OCI-LY1 (cell line): Measurements from ENCODE around the gene SMAD7.

Experiments used
- H2AFZ ChIP-seq: fragments of 200-600 bp; sonication (generic), shearing (Covaris generic); 2 replicates; pipeline ENCODE4 v1.6.0; 2014; ENCODE audit warnings: antibody characterized with exemption, mild to moderate bottlenecking, low read length
- H3F3A ChIP-seq: fragments of 200-600 bp; sonication (generic), shearing (Covaris generic); 2 replicates; pipeline ENCODE4 v1.6.0; 2014; ENCODE audit warnings: mild to moderate bottlenecking, antibody characterized with exemption, low read length, moderate library complexity; ENCODE audit not compliant: insufficient read depth
- H3K27ac ChIP-seq: fragments of 200-600 bp; sonication (generic); 2 replicates; pipeline ENCODE4 v1.5.1; 2014; ENCODE audit warnings: low read length, mixed run types, mild to moderate bottlenecking, low read depth; ENCODE audit not compliant: poor library complexity, severe bottlenecking
- H3K27me3 ChIP-seq: fragments of 200-600 bp; sonication (generic); 2 replicates; pipeline ENCODE4 v1.6.0; 2014; ENCODE audit warnings: antibody characterized with exemption, mild to moderate bottlenecking, low read length, moderate library complexity; ENCODE audit not compliant: insufficient read depth
- H3K36me3 ChIP-seq: fragments of 200-600 bp; sonication (generic); 2 replicates; pipeline ENCODE4 v1.6.1; 2014; ENCODE audit warnings: mild to moderate bottlenecking, antibody characterized with exemption, low read length, moderate library complexity, mixed read lengths; ENCODE audit not compliant: insufficient read depth
- H3K4me1 ChIP-seq: fragments of 200-600 bp; sonication (generic); 2 replicates; pipeline ENCODE4 v1.5.1; 2014; ENCODE audit warnings: mild to moderate bottlenecking, low read length, moderate library complexity; ENCODE audit not compliant: insufficient read depth, severe bottlenecking
- H3K4me2 ChIP-seq: fragments of 200-600 bp; sonication (generic), shearing (Covaris generic); 2 replicates; pipeline ENCODE4 v1.6.1; 2014; ENCODE audit warnings: low read length
- H3K4me3 ChIP-seq: fragments of 200-600 bp; sonication (generic); 2 replicates; pipeline ENCODE4 v1.5.1; 2014; ENCODE audit warnings: low read length, low read depth, mild to moderate bottlenecking, mixed read lengths; ENCODE audit not compliant: poor library complexity, severe bottlenecking
- H3K79me2 ChIP-seq: fragments of 200-600 bp; shearing (Covaris generic); 2 replicates; pipeline ENCODE4 v1.6.1; 2016; ENCODE audit warnings: mixed run types, low read length, mixed read lengths; ENCODE audit not compliant: insufficient read depth
- H3K9ac ChIP-seq: fragments of 200-600 bp; sonication (generic), shearing (Covaris generic); 2 replicates; pipeline ENCODE4 v1.6.1; 2014; ENCODE audit warnings: mild to moderate bottlenecking, low read length, mixed read lengths
- H3K9me2 ChIP-seq: fragments of 200-600 bp; sonication (generic), shearing (Covaris generic); 2 replicates; pipeline ENCODE4 v1.6.1; 2014; ENCODE audit warnings: low read depth, mild to moderate bottlenecking, low read length, mixed read lengths
- H3K9me3 ChIP-seq: fragments of 200-600 bp; shearing (Covaris generic); 2 replicates; pipeline ENCODE4 v1.6.1; 2014; ENCODE audit warnings: low read length, mixed read lengths
- H4K20me1 ChIP-seq: fragments of 200-600 bp; sonication (generic), shearing (Covaris generic); 2 replicates; pipeline ENCODE4 v1.6.0; 2016; ENCODE audit warnings: mild to moderate bottlenecking, low read length; ENCODE audit not compliant: insufficient read depth
- EZH2 ChIP-seq: fragments of 200-600 bp; sonication (generic), shearing (Covaris generic); IDR thresholded peaks from 2 replicates; pipeline ENCODE4 v1.8.0; 2017; ENCODE audit warnings: borderline replicate concordance, mixed run types, mild to moderate bottlenecking, antibody characterized with exemption, low read length, moderate library complexity, mixed read lengths
- TF ChIP-seq, protein P1 (sequence below): fragments of 200-600 bp; sonication (generic), shearing (Covaris generic); IDR thresholded peaks from 2 replicates; pipeline ENCODE4 v1.5.1; 2017; ENCODE audit warnings: mild to moderate bottlenecking, antibody characterized with exemption, low read length, moderate library complexity, mixed read lengths

Gene SMAD7, protein sequence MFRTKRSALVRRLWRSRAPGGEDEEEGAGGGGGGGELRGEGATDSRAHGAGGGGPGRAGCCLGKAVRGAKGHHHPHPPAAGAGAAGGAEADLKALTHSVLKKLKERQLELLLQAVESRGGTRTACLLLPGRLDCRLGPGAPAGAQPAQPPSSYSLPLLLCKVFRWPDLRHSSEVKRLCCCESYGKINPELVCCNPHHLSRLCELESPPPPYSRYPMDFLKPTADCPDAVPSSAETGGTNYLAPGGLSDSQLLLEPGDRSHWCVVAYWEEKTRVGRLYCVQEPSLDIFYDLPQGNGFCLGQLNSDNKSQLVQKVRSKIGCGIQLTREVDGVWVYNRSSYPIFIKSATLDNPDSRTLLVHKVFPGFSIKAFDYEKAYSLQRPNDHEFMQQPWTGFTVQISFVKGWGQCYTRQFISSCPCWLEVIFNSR

DNA sequence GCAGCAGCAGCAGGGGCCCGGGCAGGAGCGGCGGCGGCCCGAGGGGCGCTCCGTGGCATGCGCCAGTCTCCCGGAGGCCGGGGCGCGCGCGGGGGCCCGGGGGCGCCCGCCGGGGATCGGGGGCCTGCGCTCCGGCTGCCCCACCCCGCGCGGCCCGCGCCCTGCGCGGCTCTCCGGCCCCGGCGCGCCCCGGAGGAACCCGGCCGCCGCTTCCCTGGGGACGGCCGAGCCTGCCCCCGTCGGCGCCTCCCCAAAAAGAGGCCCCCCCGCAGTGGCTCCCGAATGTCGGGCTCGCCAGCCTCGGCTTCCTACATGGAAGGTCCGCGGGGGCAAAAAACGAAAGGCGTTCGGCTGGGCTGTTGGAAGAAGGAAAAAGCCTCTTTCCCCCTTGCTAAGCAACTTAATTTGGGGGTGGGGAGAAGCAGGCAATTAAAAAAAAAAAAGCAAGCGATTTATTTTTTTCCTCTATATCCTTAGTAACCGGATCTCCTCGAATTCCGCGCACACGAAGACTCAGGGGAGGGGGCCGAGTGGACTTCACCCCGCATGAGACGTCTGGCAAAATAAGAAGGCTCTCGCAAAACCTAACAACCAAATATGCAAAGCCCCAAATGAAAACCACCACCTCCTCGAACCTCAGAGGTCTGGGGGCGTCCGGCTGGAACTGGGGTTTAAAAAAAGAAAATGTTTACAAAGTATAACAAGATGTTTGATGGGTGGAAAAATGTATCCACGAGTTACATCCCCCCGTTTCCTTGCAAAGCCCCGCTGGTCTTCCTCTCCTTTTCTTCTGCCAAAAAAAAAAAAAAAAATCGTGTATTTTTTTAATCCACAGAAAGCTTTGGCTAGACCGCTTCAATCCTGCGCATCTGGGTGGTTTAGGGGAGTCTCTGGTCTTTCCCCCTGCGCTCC is at the start of gene SMAD7:
Gene SMAD7, minus strand, starts transcription at position 430 of the 912 bp plus-strand sequence. CDS start 541 bp downstream, outside the sequence.
- Histone ChIP-seq H3K9me2 (no peaks in the 10 kb centered on the region), H3K4me3 (peak within 1 kb of the TSS; percentile 67), H3F3A (no peaks in the 10 kb centered on the region; the same call in 1 of the 2 replicates), H4K20me1 (no peaks in the 10 kb centered on the region), H3K4me2 (peak within 1 kb of the TSS; percentile 79), H3K27ac (no peak within 1 kb of the TSS), H3K4me1 (peaks cover 49% of the 10 kb centered on the region), H3K9ac (peak within 1 kb of the TSS; percentile 49; the same call in 1 of the 2 replicates), H3K27me3 (no peaks in the 10 kb centered on the region; the same call in 1 of the 2 replicates), H2AFZ (no peak within 1 kb of the TSS), H3K9me3 (no peaks in the 10 kb centered on the region), H3K79me2 (no peaks in the 10 kb centered on the region), H3K36me3 (no peaks in the 10 kb centered on the region)
- no peak for TF ChIP-seq EZH2
- TF ChIP-seq, protein P1, sequence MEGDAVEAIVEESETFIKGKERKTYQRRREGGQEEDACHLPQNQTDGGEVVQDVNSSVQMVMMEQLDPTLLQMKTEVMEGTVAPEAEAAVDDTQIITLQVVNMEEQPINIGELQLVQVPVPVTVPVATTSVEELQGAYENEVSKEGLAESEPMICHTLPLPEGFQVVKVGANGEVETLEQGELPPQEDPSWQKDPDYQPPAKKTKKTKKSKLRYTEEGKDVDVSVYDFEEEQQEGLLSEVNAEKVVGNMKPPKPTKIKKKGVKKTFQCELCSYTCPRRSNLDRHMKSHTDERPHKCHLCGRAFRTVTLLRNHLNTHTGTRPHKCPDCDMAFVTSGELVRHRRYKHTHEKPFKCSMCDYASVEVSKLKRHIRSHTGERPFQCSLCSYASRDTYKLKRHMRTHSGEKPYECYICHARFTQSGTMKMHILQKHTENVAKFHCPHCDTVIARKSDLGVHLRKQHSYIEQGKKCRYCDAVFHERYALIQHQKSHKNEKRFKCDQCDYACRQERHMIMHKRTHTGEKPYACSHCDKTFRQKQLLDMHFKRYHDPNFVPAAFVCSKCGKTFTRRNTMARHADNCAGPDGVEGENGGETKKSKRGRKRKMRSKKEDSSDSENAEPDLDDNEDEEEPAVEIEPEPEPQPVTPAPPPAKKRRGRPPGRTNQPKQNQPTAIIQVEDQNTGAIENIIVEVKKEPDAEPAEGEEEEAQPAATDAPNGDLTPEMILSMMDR = no peak

DNA sequence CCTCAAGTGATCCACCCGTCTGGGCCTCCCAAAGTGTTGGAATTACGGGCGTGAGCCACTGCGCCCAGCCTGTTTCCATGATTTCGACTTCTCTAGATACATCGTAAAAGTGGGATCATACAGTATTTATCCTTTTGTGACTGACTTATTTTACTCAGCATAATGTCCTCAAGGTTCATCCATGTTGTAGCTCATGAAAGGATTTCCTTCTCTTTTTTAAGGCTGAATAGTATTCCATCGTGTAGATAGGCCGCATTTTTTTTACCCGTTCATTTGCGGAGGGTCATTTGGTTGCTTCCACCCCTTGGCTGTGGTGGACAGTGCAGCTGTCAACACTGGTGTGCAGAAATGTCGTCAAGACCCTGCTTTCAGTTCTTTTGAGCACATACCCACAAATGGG is 48.8 kb upstream of the SMAD7 start:
- Histone ChIP-seq H3K79me2 (no peaks in the 10 kb centered on the region), H3K4me3 (no peak overlapping the region), H3K27me3 (peaks cover 12% of the 10 kb centered on the region; the same call in 1 of the 2 replicates), H3K4me1 (no peaks in the 10 kb centered on the region), H2AFZ (no peak overlapping the region), H3K36me3 (no peaks in the 10 kb centered on the region), H3K4me2 (no peak overlapping the region), H3F3A (no peaks in the 10 kb centered on the region), H3K9me2 (no peaks in the 10 kb centered on the region), H4K20me1 (no peaks in the 10 kb centered on the region), H3K27ac (no peak overlapping the region), H3K9me3 (no peaks in the 10 kb centered on the region), H3K9ac (no peak overlapping the region)
- TF ChIP-seq EZH2 = no peak
- TF ChIP-seq, protein P1 = no peak

DNA sequence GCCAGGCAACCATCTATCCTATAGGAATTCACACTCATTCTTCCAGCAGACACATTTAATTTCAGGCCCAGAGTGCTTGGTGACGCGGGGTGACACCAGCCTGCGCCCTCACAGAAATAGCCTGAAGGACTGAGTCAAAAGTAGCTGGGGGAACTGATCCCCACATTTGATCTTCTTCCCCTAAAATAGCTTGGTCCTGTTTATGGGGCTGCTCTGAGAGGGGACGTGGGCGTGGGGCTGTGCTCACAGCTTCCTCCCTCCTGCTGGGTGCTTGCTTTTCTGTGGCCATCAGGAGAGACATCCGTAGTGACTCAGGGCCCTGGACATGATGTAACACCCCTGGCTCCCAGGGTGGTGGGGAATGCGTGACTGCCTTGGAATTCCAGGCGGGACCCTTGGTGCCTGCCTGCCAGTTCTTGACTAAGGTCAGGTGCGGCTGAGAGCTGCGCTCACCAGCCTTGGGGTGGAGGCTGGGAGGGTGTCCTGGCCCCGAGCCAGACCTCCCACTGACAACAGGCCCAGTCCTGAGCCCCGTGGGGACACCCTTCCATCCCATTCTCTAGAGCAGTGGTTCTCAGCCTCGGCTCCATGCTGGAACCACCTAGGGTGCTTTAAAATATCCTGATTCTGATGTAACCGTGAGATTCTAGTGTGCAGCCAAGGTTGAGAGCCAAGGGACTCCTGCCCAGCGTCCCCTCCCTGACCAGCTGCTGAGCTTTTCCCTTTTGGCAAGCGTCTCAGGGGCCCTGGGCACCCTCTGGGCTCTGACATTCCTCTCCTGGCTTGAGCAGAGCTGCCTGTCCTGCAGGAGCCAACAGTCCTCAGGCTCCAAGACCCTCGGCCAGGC is 47.4 kb upstream of the SMAD7 start:
- no peak overlapping the region for H3K4me3 ChIP-seq
- no peaks in the 10 kb centered on the region for H3K9me3 ChIP-seq
- H3K9me2 ChIP-seq = no peaks in the 10 kb centered on the region
- TF ChIP-seq, protein P1 = no peak
- no peak for TF ChIP-seq EZH2
- peaks cover 12% of the 10 kb centered on the region; the same call in 1 of the 2 replicates for H3K27me3 ChIP-seq
- H3K36me3 ChIP-seq = no peaks in the 10 kb centered on the region
- H3K9ac ChIP-seq = no peak overlapping the region
- H4K20me1 ChIP-seq = no peaks in the 10 kb centered on the region
- H3K27ac ChIP-seq = no peak overlapping the region
- H3F3A ChIP-seq = no peaks in the 10 kb centered on the region
- H3K4me1 ChIP-seq = no peaks in the 10 kb centered on the region
- H3K79me2 ChIP-seq = no peaks in the 10 kb centered on the region
- no peak overlapping the region for H2AFZ ChIP-seq
- H3K4me2 ChIP-seq = no peak overlapping the region
